Lung (tissue), 12 donors: ENCODE data around the gene SLC12A8. TPM values are rescaled to one million over a fixed set of nuclear protein-coding genes. Genes with fewer than 3 reads are reported as not detected.
A peak's percentile ranks its signal among the peaks of the same experiment; 100 is the strongest.

ENCODE experiments used
- ATAC-seq: fragments of 200-7000 bp; cut with Tn5 transposase; one replicate; pipeline ENCODE4 v1.9.1; 2020; ENCODE audit warnings: moderate number of reproducible peaks; ENCODE audit not compliant: insufficient read depth, low FRiP score
- DNase-seq, 3 donors: peaks; one replicate each; pipeline ENCODE4 v3.0.0-alpha.2; 2013 to 2017
- H3K27ac ChIP-seq, 2 donors: one replicate each; pipeline ENCODE4 v1.5.1; 2013; ENCODE audit warnings: mild to moderate bottlenecking in 2 of 2, moderate library complexity in 2 of 2, control low read depth in 1 of 2, inconsistent platforms in 1 of 2, low read depth in 1 of 2, low read length in 1 of 2
- H3K27me3 ChIP-seq, 3 donors: one replicate each; pipeline ENCODE4 v1.5.1; 2013; ENCODE audit warnings: low read length in 2 of 3; ENCODE audit not compliant: control insufficient read depth in 3 of 3, insufficient read depth in 3 of 3
- H3K36me3 ChIP-seq, 4 donors: one replicate each; pipeline ENCODE4 v1.5.1; 2013; ENCODE audit warnings: low read length in 4 of 4, mild to moderate bottlenecking in 1 of 4, moderate library complexity in 1 of 4; ENCODE audit not compliant: control insufficient read depth in 4 of 4, insufficient read depth in 4 of 4
- H3K4me1 ChIP-seq, 5 donors: one replicate each; pipeline ENCODE4 v1.5.1; 2013; ENCODE audit warnings: low read length in 5 of 5, mild to moderate bottlenecking in 2 of 5, moderate library complexity in 1 of 5; ENCODE audit not compliant: control insufficient read depth in 5 of 5, insufficient read depth in 5 of 5
- H3K4me3 ChIP-seq: one replicate; pipeline ENCODE4 v1.5.1; 2013; ENCODE audit warnings: mild to moderate bottlenecking, control low read depth, moderate library complexity
- H3K9ac ChIP-seq, 2 donors: one replicate each; pipeline ENCODE4 v1.5.1; 2013; ENCODE audit warnings: low read length in 2 of 2, control low read depth in 1 of 2; ENCODE audit not compliant: insufficient read depth in 1 of 2
- H3K9me3 ChIP-seq, 4 donors: one replicate each; pipeline ENCODE4 v1.5.1; 2013; ENCODE audit warnings: low read length in 3 of 4, mild to moderate bottlenecking in 1 of 4, moderate library complexity in 1 of 4; ENCODE audit not compliant: control insufficient read depth in 4 of 4, insufficient read depth in 3 of 4
- CTCF ChIP-seq: IDR thresholded peaks from 2 replicates; pipeline ENCODE4 v1.5.1; 2012; ENCODE audit warnings: mild to moderate bottlenecking; ENCODE audit errors: control extremely low read depth, extremely low read depth
- WGBS, 2 donors: extraction: QIAGEN DNeasy Blood & Tissue Kit; methylation state at CpG; one replicate each; pipeline ENCODE4 v1.1.7; 2013; 5-methylcytosine and 5-hydroxymethylcytosine counted together
- polyA plus RNA-seq, 2 donors: library from polyadenylated mRNA; stranded (reverse); fragments of 200-250 nt; gene quantifications; one replicate each; pipeline ENCODE4 v1.2.1, GENCODE V29; 2013
- total RNA-seq, 2 donors: library from RNA; depleted of rRNA in 1 of 2; stranded (reverse); fragments of >200 nt in 1 of 2; gene quantifications; one replicate each; pipeline ENCODE4 v1.2.1, GENCODE V29; 2014 to 2021
- donor health status: control.
- donor health status: control.
- donor health status: Bipolar disorder and iron deficiency.
- donor health status: healthy.
- donor health status: DM: yes; HTN: yes; CAD: no.

The SLC12A8 gene
- total and polyA plus RNA-seq, 4 donors, result 3.1 to 9.8 (median 5.8) TPM

- H3K4me1 ChIP-seq, result peaks cover 0 to 27% (median 4%) of the 10 kb centered on the region in 5 donors
- H3K4me3 ChIP-seq, result no peak overlapping the region
- TF ChIP-seq CTCF, result no peak
- DNase-seq, result no peak
- no peak for ATAC-seq
- H3K27me3 ChIP-seq, result no peaks in the 10 kb centered on the region
- H3K9ac ChIP-seq, result no peak overlapping the region
- WGBS, 2 donors, result 86 to 94% methylated on average over 9 to 10 of the region's 10 CpGs
- H3K36me3 ChIP-seq, result no peaks in the 10 kb centered on the region
- no peak overlapping the region for H3K27ac ChIP-seq
- H3K9me3 ChIP-seq, result no peaks in the 10 kb centered on the region
Observed at GRCh38 chr3:125152951-125153350, 59.6 kb downstream of the SLC12A8 start.

- H3K9ac ChIP-seq, result no peak overlapping the region
- ATAC-seq (no peak), DNase-seq (no peak)
- no peak overlapping the region for H3K27ac ChIP-seq
- H3K36me3 ChIP-seq, result no peaks in the 10 kb centered on the region
- no peaks in the 10 kb centered on the region for H3K9me3 ChIP-seq
- 64 to 67% methylated on average over 1 of the region's 1 CpG for WGBS, 2 donors
- H3K4me1 ChIP-seq, result peaks cover 0 to 28% (median 4%) of the 10 kb centered on the region in 5 donors
- no peak for TF ChIP-seq CTCF
- H3K27me3 ChIP-seq, result no peaks in the 10 kb centered on the region
- H3K4me3 ChIP-seq, result no peak overlapping the region
Observed at GRCh38 chr3:125151916-125152315, 60.6 kb downstream of the SLC12A8 start.

GRCh38 chr3:125151442-125151817 is 61.1 kb downstream of the SLC12A8 start:
- Histone ChIP-seq H3K27ac (peak overlapping the region in 1 of 2 donors; percentile 32), H3K9me3 (peaks cover 0 to 4% (median 0%) of the 10 kb centered on the region in 4 donors), H3K27me3 (no peaks in the 10 kb centered on the region), H3K9ac (no peak overlapping the region), H3K4me1 (peaks cover 0 to 25% (median under 1%) of the 10 kb centered on the region in 5 donors), H3K4me3 (no peak overlapping the region), H3K36me3 (no peaks in the 10 kb centered on the region)
- DNase-seq (no peak), ATAC-seq (no peak)
- 72 to 78% methylated on average over 9 of the region's 9 CpGs for WGBS, 2 donors
- no peak for TF ChIP-seq CTCF
